Liver (tissue), 9 donors: Measurements from ENCODE around the gene ZNF717. TPM values are rescaled to one million over a fixed set of nuclear protein-coding genes. Genes with fewer than 3 reads are reported as not detected.

Experiments
- DNase-seq: peaks from one replicate; pipeline ENCODE4 v3.0.0-alpha.2; 2017; ENCODE audit warnings: low spot score
- H3K27ac ChIP-seq, 2 donors: one replicate each; pipeline ENCODE4 v1.7.0; 2013; ENCODE audit warnings: inconsistent platforms in 2 of 2, low read length in 2 of 2, control low read depth in 1 of 2, low read depth in 1 of 2, mild to moderate bottlenecking in 1 of 2
- H3K27me3 ChIP-seq, 4 donors: one replicate each; pipeline versions ENCODE4 v1.6.1 to v1.7.0; 2013; ENCODE audit warnings: low read length in 3 of 4, inconsistent platforms in 1 of 4, mild to moderate bottlenecking in 1 of 4, moderate library complexity in 1 of 4; ENCODE audit not compliant: control insufficient read depth in 4 of 4, insufficient read depth in 4 of 4
- H3K36me3 ChIP-seq, 4 donors: one replicate each; pipeline versions ENCODE4 v1.6.1 to v1.7.0; 2013; ENCODE audit warnings: low read length in 3 of 4, mild to moderate bottlenecking in 3 of 4, low read depth in 1 of 4, moderate library complexity in 1 of 4; ENCODE audit not compliant: control insufficient read depth in 4 of 4, insufficient read depth in 3 of 4
- H3K4me1 ChIP-seq, 4 donors: one replicate each; pipeline versions ENCODE4 v1.6.1 to v1.7.0; 2013; ENCODE audit warnings: low read length in 3 of 4, mild to moderate bottlenecking in 3 of 4, moderate library complexity in 1 of 4; ENCODE audit not compliant: control insufficient read depth in 4 of 4, insufficient read depth in 4 of 4
- H3K4me3 ChIP-seq, 3 donors: one replicate each; pipeline versions ENCODE4 v1.6.1 to v1.7.0; 2013; ENCODE audit warnings: low read length in 3 of 3, control low read depth in 1 of 3, low read depth in 1 of 3, mild to moderate bottlenecking in 1 of 3
- H3K9ac ChIP-seq, 2 donors: one replicate each; pipeline ENCODE4 v1.7.0; 2013; ENCODE audit warnings: low read length in 2 of 2, mild to moderate bottlenecking in 2 of 2, moderate library complexity in 2 of 2, control low read depth in 1 of 2, low read depth in 1 of 2
- H3K9me3 ChIP-seq, 4 donors: one replicate each; pipeline versions ENCODE4 v1.6.1 to v1.7.0; 2013; ENCODE audit warnings: low read length in 3 of 4; ENCODE audit not compliant: control insufficient read depth in 4 of 4
- ATF3 ChIP-seq: IDR thresholded peaks from 2 replicates; pipeline ENCODE4 v1.6.1; 2016; ENCODE audit warnings: antibody characterized with exemption
- CTCF ChIP-seq: fragments of 150-350 bp; IDR thresholded peaks from 2 replicates; pipeline ENCODE4 v1.5.1; 2017; ENCODE audit warnings: improper control_type of control experiment, low read depth, low read length; ENCODE audit not compliant: missing input control
- EGR1 ChIP-seq, 2 donors: IDR thresholded peaks; 2 replicates each; pipeline ENCODE4 v1.6.1; 2016 to 2018; ENCODE audit warnings: antibody characterized with exemption in 2 of 2, low read depth in 2 of 2
- FOXA1 ChIP-seq: IDR thresholded peaks from 2 replicates; pipeline ENCODE4 v1.6.1; 2016; ENCODE audit warnings: antibody characterized with exemption
- FOXA2 ChIP-seq: IDR thresholded peaks from 2 replicates; pipeline ENCODE4 v1.6.1; 2016; ENCODE audit warnings: antibody characterized with exemption
- GABPA ChIP-seq, 2 donors: IDR thresholded peaks in 1 of 2; conservative IDR thresholded peaks in 1 of 2; 2 replicates each; pipeline ENCODE4 v1.6.1; 2016; ENCODE audit warnings: antibody characterized with exemption in 2 of 2, mild to moderate bottlenecking in 1 of 2, moderate library complexity in 1 of 2
- HNF4A ChIP-seq, 2 donors: conservative IDR thresholded peaks; 2 replicates each; pipeline ENCODE4 v1.6.1; 2016; ENCODE audit warnings: antibody characterized with exemption in 2 of 2, mild to moderate bottlenecking in 2 of 2
- HNF4G ChIP-seq: IDR thresholded peaks from 2 replicates; pipeline ENCODE4 v1.6.1; 2016; ENCODE audit warnings: antibody characterized with exemption
- JUND ChIP-seq, 2 donors: IDR thresholded peaks; 2 replicates each; pipeline ENCODE4 v1.6.1; 2016; ENCODE audit warnings: antibody characterized with exemption in 2 of 2
- MAX ChIP-seq: IDR thresholded peaks from 2 replicates; pipeline ENCODE4 v1.6.1; 2016; ENCODE audit warnings: antibody characterized with exemption
- NR2F2 ChIP-seq: IDR thresholded peaks from 2 replicates; pipeline ENCODE4 v1.6.1; 2016; ENCODE audit warnings: antibody characterized with exemption
- RAD21 ChIP-seq, 2 donors: IDR thresholded peaks; 2 replicates each; pipeline ENCODE4 v1.6.1; 2016; ENCODE audit warnings: antibody characterized with exemption in 2 of 2, mild to moderate bottlenecking in 2 of 2
- REST ChIP-seq: IDR thresholded peaks from 2 replicates; pipeline ENCODE4 v1.6.1; 2016; ENCODE audit warnings: antibody characterized with exemption, mild to moderate bottlenecking
- RXRA ChIP-seq, 2 donors: IDR thresholded peaks; 2 replicates each; pipeline ENCODE4 v1.6.1; 2017 to 2018; ENCODE audit warnings: antibody characterized with exemption in 2 of 2, mild to moderate bottlenecking in 1 of 2
- SP1 ChIP-seq: IDR thresholded peaks from 2 replicates; pipeline ENCODE4 v1.6.1; 2018; ENCODE audit warnings: antibody characterized with exemption, mild to moderate bottlenecking
- TAF1 ChIP-seq: conservative IDR thresholded peaks from 2 replicates; pipeline ENCODE4 v1.6.1; 2016; ENCODE audit warnings: antibody characterized with exemption, mild to moderate bottlenecking
- YY1 ChIP-seq: IDR thresholded peaks from 2 replicates; pipeline ENCODE4 v1.6.1; 2016; ENCODE audit warnings: antibody characterized with exemption, mild to moderate bottlenecking
- ZBTB33 ChIP-seq: IDR thresholded peaks from 2 replicates; pipeline ENCODE4 v1.6.1; 2016; ENCODE audit warnings: antibody characterized with exemption
- WGBS: extraction: QIAGEN DNeasy Blood & Tissue Kit; methylation state at CpG from one replicate; pipeline ENCODE4 v1.1.7; 2013; 5-methylcytosine and 5-hydroxymethylcytosine counted together
- polyA plus RNA-seq, 2 donors: library from polyadenylated mRNA; stranded (reverse) in 1 of 2; unstranded in 1 of 2; fragments of 200-250 nt in 1 of 2; fragments of >200 nt in 1 of 2; fragmentation: Nextera tagmentation in 1 of 2; extraction: Ambion mirVana in 1 of 2; gene quantifications; one replicate each; pipeline versions ENCODE4 v1.2.1 to v1.2.3, GENCODE V29; 2013 to 2015
- total RNA-seq, 2 donors: library from RNA; depleted of rRNA; stranded (reverse); fragments of >200 nt; gene quantifications; one replicate each; pipeline ENCODE4 v1.2.3, GENCODE V29; 2014
- donor health status: healthy.
- donor health status: healthy.
- donor health status: healthy.
- donor health status: healthy.
- donor health status: healthy.

The ZNF717 gene
- total and polyA plus RNA-seq, 4 donors: 2.0 to 7.7 (median 6.6) TPM

GRCh38 chr3:75727985-75728384 lies 57.4 kb downstream of the ZNF717 start:
- no peak overlapping the region for H3K4me3 ChIP-seq
- H3K9me3 ChIP-seq: peaks cover 37 to 74% (median 47%) of the 10 kb centered on the region in 4 donors
- peaks cover 3 to 16% (median 10%) of the 10 kb centered on the region in 4 donors for H3K36me3 ChIP-seq
- DNase-seq: no peak
- H3K4me1 ChIP-seq: no peaks in the 10 kb centered on the region
- TF ChIP-seq JUND (IDR thresholded peaks at IDR 0.05) (no peak), CTCF (no peak), EGR1 (IDR thresholded peaks at IDR 0.05; ENCODE audit: low read depth in 2 of 2) (no peak), MAX (no peak), SP1 (no peak), ZBTB33 (no peak), FOXA1 (no peak), FOXA2 (no peak), RAD21 (IDR thresholded peaks at IDR 0.05) (no peak), YY1 (no peak), NR2F2 (no peak), HNF4G (no peak), RXRA (IDR thresholded peaks at IDR 0.05) (no peak), ATF3 (no peak), HNF4A (conservative IDR thresholded peaks at IDR 0.05) (no peak), REST (no peak)
- no peaks in the 10 kb centered on the region for H3K27me3 ChIP-seq
- no peak overlapping the region for H3K27ac ChIP-seq
- WGBS: 91% methylated on average over 2 of the region's 2 CpGs
- no peak overlapping the region for H3K9ac ChIP-seq

- H3K4me3 ChIP-seq: no peak overlapping the region
- no peaks in the 10 kb centered on the region for H3K27me3 ChIP-seq
- H3K9me3 ChIP-seq: peaks cover 2 to 9% (median 3%) of the 10 kb centered on the region in 4 donors
- no peaks in the 10 kb centered on the region for H3K36me3 ChIP-seq
- H3K4me1 ChIP-seq: no peaks in the 10 kb centered on the region
- no peak overlapping the region for H3K27ac ChIP-seq
- H3K9ac ChIP-seq: no peak overlapping the region
- no peak for DNase-seq
- 48% methylated on average over 2 of the region's 2 CpGs for WGBS
- TF ChIP-seq HNF4G (no peak), FOXA2 (no peak), JUND (IDR thresholded peaks at IDR 0.05) (no peak), FOXA1 (no peak), RAD21 (IDR thresholded peaks at IDR 0.05) (no peak), TAF1 (no peak), MAX (no peak), EGR1 (IDR thresholded peaks at IDR 0.05; ENCODE audit: low read depth in 2 of 2) (no peak), NR2F2 (no peak), GABPA (IDR thresholded peaks at IDR 0.05 in 1 of 2, conservative IDR thresholded peaks at IDR 0.05 in 1 of 2) (no peak), SP1 (no peak), REST (no peak), ZBTB33 (no peak)
Observed at GRCh38 chr3:75692061-75692460, 93.3 kb downstream of the ZNF717 start.
